Ascending aorta (tissue), 2 donors: ENCODE measurements around the gene DTL. TPM values are rescaled to one million over a fixed set of nuclear protein-coding genes. Genes with fewer than 3 reads are reported as not detected.

Experiments used
- DNase-seq, 2 donors: peaks; one replicate each; pipeline ENCODE4 v3.0.0-alpha.2; 2019; ENCODE audit warnings: low spot score in 2 of 2
- H3K27ac ChIP-seq, 2 donors: fragments of 200-600 bp; sonication (generic); one replicate each; pipeline ENCODE4 v1.5.1; 2016 to 2017; ENCODE audit warnings: mild to moderate bottlenecking in 1 of 2
- H3K27me3 ChIP-seq: fragments of 200-600 bp; sonication (generic); one replicate; pipeline ENCODE4 v1.5.1; 2017
- H3K36me3 ChIP-seq, 2 donors: fragments of 200-600 bp; sonication (generic); one replicate each; pipeline ENCODE4 v1.5.1; 2016
- H3K4me1 ChIP-seq, 2 donors: fragments of 200-600 bp; sonication (generic); one replicate each; pipeline ENCODE4 v1.5.1; 2016 to 2017; ENCODE audit warnings: mild to moderate bottlenecking in 1 of 2
- H3K4me3 ChIP-seq, 2 donors: fragments of 200-600 bp; sonication (generic); one replicate each; pipeline ENCODE4 v1.5.1; 2016 to 2017; ENCODE audit warnings: mild to moderate bottlenecking in 1 of 2
- H3K9me3 ChIP-seq, 2 donors: fragments of 200-600 bp; sonication (generic); one replicate each; pipeline ENCODE4 v1.5.1; 2016
- CTCF ChIP-seq, 3 experiments: fragments of 200-600 bp in 2 of 3; fragments of 450-650 bp in 1 of 3; sonication (generic) in 2 of 3; IDR thresholded peaks; one replicate each; pipeline ENCODE4 v1.5.1; 2016 to 2019; ENCODE audit warnings: antibody characterized with exemption in 3 of 3, mild to moderate bottlenecking in 1 of 3, moderate library complexity in 1 of 3
- intact Hi-C: fragments of 100-400 bp; cut with DNase I; formaldehyde crosslinking; loops from one replicate; pipeline ENCODE4 v1.15.1; 2023
- total RNA-seq: library from RNA; depleted of rRNA; stranded (reverse); fragments of >200 nt; gene quantifications from one replicate; pipeline ENCODE4 v1.1.0, GENCODE V29; 2016

The DTL gene
- total RNA-seq, 1 donor from 2014 or later = not detected

- no peaks in the 10 kb centered on the region for H3K27me3 ChIP-seq
- H3K4me3 ChIP-seq = no peak overlapping the region
- intact Hi-C loops = no loop called here
- H3K36me3 ChIP-seq = no peaks in the 10 kb centered on the region
- no peak for DNase-seq
- no peak for TF ChIP-seq CTCF (IDR thresholded peaks at IDR 0.05)
- no peak overlapping the region for H3K27ac ChIP-seq
- H3K9me3 ChIP-seq = no peaks in the 10 kb centered on the region
- no peaks in the 10 kb centered on the region for H3K4me1 ChIP-seq
Observed at GRCh38 chr1:212055333-212055732, 19.8 kb downstream of the DTL start.

DNA sequence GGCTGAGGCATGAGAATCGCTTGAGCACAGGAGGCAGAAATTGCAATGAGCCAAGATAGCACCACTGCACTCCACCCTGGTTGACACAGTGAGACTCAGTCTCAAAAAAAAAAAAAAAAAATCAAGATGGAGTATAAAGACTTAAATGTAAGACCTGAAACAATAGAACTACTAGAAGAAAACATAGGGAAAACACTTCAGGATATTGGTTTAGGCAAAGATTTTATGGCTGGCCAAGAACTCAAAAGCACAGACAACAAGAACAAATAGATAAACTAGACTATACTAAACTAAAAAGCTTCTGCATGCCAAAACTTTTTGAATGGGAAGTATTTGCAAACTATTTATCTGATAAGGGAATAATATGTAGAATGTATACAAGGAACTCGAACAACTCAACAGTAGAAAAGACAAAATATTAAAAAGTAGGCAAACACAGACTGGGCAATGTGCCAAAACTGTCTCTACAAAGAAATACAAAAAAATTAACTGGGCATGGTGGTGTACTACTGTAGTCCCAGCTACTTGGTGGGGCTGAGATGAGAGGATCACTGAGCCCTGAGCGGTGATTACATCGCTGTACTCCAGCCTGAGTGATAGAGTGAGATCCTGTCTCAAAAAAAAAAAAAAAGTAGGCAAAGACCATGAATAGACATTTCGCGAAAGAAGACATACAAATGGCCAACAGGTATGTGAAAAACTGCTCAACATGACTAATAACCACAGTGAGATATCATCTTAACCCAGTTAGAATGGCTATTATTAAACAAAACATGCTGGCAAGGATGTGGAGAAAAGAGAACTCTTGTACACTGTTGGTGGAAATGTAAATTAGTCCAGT is 25.3 kb downstream of the DTL start:
- Histone ChIP-seq H3K4me3 (no peak overlapping the region), H3K36me3 (no peaks in the 10 kb centered on the region), H3K4me1 (no peaks in the 10 kb centered on the region), H3K27ac (no peak overlapping the region), H3K9me3 (no peaks in the 10 kb centered on the region), H3K27me3 (no peaks in the 10 kb centered on the region)
- DNase-seq = no peak
- intact Hi-C loops = no loop called here
- no peak for TF ChIP-seq CTCF (IDR thresholded peaks at IDR 0.05)

GRCh38 chr1:212062832-212063438 is 27.4 kb downstream of the DTL start:
- DNase-seq = no peak
- no peaks in the 10 kb centered on the region for H3K27me3 ChIP-seq
- no peaks in the 10 kb centered on the region for H3K4me1 ChIP-seq
- H3K4me3 ChIP-seq = no peak overlapping the region
- no peak overlapping the region for H3K27ac ChIP-seq
- intact Hi-C loops = loop anchor here (2.0 kb wide), 1 partner anchor 390 kb away; no protein-coding TSS in a partner anchor
- H3K9me3 ChIP-seq = no peaks in the 10 kb centered on the region
- no peaks in the 10 kb centered on the region for H3K36me3 ChIP-seq
- peak; percentile 45 to 64 (median 59) for TF ChIP-seq CTCF (IDR thresholded peaks at IDR 0.05)

DNA sequence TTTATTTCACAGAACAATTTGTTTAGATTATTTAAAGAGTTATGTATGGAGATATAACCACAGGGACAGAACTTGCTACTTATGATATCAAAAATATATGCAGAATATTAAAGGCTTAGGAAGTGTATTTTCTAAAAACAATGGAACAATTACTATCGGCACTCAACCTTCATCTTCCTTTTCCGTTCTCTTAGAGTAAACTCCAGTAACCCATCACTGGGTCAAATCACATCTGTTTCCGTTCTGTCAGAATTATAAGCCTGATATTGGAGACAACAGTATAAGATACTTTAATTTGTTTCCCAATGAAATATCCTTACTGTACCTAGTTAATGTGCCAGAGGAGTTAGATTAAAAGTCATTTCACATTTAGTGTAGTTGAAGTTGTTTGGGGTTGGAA is 32.2 kb downstream of the DTL start:
- Histone ChIP-seq H3K27me3 (no peaks in the 10 kb centered on the region), H3K4me1 (no peaks in the 10 kb centered on the region), H3K36me3 (no peaks in the 10 kb centered on the region), H3K4me3 (no peak overlapping the region), H3K9me3 (no peaks in the 10 kb centered on the region), H3K27ac (no peak overlapping the region)
- TF ChIP-seq CTCF (IDR thresholded peaks at IDR 0.05) = no peak
- intact Hi-C loops = no loop called here
- DNase-seq = no peak

DNA sequence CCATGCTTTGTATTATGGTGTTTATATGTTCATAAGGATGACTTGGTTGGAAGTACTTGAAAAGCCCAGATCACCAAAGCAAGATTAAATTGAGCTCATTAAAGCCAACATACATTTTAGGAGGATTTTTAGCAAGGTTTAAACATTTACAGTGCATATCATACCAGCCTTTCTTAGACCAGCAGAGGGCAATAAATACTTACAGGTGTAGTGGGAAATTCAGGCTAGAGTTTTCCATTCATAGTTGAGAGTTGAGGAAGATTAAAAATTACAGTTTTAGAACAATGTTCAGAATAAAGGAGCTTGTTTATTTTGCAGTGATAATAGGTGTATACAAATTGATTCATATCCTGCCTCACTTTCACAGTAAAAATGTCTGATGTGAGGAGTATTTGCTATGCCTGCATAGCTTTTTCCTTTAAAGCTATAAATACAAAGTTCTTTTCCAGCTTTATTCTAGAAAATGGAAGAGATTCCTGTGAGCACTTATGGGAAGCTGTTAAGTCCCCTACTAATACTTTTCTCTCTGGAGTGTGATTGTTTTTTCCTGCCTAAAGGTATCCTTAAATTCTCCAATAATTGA is 35.3 kb downstream of the DTL start:
- no peak overlapping the region for H3K4me3 ChIP-seq
- no peak overlapping the region for H3K27ac ChIP-seq
- no peak for DNase-seq
- no peaks in the 10 kb centered on the region for H3K4me1 ChIP-seq
- H3K27me3 ChIP-seq = no peaks in the 10 kb centered on the region
- intact Hi-C loops = loop anchor here (1.0 to 5.0 kb wide), 5 partner anchors 221 to 721 kb away; partner anchors contain the start of genes NSL1 and TATDN3
- H3K36me3 ChIP-seq = no peaks in the 10 kb centered on the region
- TF ChIP-seq CTCF (IDR thresholded peaks at IDR 0.05) = peak; percentile 63 to 89 (median 66)
- no peaks in the 10 kb centered on the region for H3K9me3 ChIP-seq
